NCI-H1417 treated with DMSO at 0.1 percent for 48 hours (cell line): ENCODE results near the gene ADCY9.
"Not testable (repeated sequence)": the region's sequence is repeated elsewhere in the genome, so short reads cannot be mapped to it uniquely, and the experiment has no call there.

Experiments
- DNase-seq: peaks from one replicate; lab custom pipeline; 2025; lab: John Stamatoyannopoulos, UW

ADCY9 gene

GRCh38 chr16:3950343-3951193 is 165.7 kb downstream of the ADCY9 start:
- DNase-seq: no peak

DNA sequence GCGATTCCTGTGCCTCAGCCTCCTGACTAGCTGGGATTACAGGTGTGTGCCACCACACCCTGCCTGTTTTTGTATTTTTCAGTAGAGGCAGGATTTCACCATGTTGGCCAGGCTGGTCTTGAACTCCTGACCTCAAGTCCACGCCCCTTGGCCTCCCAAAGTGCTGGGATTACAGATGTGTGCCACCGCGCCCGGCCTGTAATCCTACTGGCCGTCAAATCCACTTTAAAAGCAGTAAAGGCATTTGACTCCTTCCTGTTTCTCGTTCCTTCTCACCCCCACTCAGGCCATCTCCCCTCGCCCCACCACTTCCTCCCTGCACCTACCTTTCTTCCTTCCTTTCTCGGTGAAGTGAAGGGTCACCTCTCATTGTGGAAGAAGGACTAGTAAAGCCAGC is 166.3 kb downstream of the ADCY9 start:
- DNase-seq: no peak

DNA sequence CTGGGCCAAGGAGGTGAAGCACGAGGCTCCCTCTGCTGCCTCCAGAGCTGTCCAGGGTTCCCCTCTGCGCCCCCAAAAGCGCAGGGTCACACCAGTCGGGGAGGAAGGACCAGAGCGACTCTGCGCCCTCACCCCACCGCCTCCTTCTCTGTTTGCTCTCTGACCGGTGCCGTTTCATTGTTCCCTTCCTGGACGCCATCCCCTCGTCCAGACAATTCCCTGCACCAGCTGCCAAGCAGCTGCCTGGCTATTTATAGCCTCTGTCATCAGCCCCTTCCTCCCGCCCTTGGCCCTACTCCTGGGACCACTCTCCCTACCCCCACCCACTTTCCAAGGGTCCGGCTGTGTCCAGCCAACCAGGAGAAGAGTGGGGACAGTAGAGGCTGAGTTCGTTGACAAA is 167.0 kb downstream of the ADCY9 start:
- DNase-seq: no peak

DNA sequence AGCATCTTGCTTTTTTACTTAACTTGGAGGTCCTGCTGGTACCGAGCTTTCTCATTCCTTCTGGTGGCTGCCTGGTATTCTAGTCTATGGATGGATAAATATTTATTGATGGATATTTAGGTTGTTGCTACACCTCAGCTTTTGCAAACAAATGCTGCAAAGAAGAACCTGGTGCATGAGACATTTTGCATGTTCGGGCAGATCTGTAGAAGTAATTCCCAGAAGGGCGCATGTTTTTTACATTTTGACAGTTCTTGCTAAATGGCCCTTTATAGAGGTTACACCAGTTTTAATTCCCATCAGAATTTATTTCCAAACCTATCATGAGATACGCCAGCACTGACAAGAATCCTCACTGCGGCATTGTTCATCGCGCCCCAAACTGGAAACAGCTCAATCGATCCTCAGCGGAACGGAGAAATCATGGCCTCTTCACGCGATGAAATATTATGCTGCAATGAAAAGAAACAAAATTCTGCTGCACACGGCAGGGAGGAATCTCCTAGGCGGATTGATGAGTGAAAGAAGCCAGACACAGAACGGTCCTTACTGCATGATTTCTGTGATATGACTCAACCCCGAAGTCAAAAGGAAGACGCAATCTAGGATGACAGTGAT is 167.8 kb downstream of the ADCY9 start:
- DNase-seq: no peak

DNA sequence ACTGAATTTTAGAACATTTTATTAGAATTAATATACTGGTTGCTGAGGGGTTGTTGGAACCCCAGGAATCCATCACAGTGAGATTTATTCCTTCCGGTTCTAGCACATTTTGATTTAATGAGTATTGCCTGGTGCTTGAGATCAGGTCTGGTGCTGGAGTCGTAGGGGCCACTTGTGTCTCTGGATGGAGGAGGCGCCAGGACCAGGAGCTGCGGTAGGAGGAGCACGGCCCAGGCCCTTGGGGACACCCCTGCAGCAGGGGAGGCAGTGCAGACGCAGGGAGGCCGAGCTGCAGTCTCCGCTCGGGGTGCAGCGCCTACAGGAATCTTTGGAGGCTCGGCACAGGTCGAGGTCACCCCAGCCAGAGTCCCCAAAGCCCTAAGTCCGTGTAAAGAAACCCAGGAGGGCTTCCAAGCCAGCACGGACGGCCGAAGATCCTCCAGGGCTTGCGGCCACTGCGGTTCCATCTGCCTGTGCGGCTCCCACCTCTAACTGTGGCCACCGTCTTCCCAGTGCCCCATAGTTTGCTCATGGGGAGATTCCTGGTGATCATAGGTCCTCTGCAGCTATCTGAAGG is 169.6 kb downstream of the ADCY9 start:
- no peak for DNase-seq

GRCh38 chr16:3945751-3946603 is 170.3 kb downstream of the ADCY9 start:
- no peak for DNase-seq

GRCh38 chr16:3944457-3944856 is 171.8 kb downstream of the ADCY9 start:
- DNase-seq: not testable (repeated sequence)

DNA sequence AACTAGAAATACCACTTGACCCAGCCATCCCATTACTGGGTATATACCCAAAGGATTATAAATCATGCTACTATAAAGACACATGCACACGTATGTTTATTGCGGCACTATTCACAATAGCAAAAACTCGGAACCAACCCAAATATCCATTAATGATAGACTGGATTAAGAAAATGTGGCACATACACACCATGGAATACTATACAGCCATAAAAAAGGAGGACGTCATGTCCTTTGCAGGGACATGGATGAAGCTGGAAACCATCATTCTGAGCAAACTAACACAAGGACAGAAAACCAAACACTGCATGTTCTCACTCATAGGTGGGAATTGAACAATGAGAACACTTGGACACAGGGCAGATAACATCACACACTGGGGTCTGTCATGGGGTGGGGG is 174.1 kb downstream of the ADCY9 start:
- not testable (repeated sequence) for DNase-seq

DNA sequence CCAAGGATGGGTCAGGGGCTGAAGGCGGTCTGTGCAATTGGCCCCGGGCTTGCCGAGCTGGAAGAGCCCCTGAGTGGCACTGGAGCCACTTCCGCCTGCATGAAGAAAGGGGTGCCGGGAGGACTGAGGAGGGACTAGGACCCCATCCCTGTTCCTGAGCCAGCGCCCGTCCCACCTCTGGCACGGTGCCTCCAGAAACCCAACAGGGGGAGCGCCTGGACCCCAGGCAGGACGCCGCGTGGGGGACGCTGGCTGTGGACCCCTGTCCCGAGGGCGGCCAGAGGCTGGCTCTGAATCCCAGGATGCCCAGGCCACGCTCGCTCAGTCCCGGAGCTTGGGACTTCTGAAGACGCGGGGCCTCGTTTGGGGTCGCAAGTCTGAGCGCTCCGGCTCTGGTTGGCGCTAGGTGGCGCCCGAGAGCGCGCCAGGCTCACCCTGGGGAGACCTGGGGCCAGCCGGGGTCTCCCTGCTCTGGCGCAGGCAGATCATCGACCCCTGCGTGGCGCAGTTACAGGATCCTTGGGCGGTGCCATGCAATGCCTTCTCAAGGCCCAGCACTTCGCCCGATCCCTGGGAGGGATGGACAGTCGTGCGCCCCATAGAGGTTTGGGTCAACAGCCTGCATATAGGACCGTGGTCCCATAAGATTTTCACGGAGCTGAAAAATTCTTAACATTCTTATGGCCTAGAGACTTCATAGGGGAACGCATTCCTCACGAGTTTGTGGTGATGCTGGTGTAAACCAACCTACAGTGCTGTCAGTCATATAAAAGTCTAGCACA is 177.2 kb downstream of the ADCY9 start:
- DNase-seq: no peak

DNA sequence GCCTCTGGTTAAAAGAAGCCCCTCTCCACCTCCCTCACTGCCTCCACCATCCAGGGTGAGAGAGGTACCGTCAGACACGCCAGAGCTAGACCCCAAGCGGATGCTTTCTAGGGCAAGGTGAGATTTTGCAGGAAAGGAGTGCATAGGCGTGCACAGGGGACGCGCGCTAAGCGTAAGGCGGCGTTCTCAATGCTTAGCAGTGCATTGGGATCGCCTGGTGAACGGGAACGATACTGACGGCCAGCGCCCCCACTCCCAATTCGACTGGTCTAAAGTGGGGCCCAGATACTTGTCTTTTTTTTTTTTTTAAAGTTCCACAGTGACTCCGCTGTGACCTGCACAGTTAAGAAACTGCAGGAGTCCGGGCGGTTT is 177.8 kb downstream of the ADCY9 start:
- no peak for DNase-seq

DNA sequence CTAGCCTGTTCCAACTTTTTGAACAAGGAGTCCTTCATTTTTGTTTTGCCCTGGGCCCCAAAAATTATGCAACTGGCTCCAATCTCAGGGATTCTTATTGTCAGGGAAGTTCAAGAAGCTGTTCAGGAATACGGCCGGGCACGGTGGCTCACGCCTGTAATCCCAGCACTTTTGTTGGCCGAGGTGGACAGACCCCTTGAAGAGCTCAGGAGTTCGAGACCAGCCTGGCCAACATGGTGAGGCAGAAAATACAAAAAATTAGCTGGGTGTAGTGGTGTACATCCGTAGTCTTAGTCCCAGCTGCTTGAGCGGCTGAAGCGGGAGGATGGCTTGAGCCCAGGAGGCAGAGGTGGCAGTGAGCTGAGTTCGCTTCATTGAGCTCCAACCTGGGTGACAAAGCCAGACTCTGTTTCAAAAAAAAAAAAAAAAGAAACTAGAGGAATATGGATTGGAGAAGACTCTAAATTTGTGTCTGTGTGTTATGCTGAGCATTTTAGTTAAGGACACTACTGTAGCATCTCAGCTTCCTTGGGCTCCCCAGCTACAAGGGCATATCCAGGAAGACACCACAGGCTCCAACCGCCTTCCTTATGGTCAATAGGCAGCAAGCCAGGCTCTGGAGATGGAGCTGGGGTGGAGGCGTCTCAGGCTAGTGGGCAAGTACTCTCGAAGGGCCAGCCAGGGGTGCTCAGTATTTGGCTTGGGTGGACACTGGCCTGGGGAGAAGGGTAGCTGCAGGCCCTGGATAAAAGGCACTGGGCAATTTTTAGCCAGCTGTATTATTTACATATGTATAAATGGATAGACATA is 179.0 kb downstream of the ADCY9 start:
- no peak for DNase-seq

- DNase-seq: no peak
These were observed 180.3 kb downstream of the ADCY9 start for GRCh38 chr16:3935921-3936320.

DNA sequence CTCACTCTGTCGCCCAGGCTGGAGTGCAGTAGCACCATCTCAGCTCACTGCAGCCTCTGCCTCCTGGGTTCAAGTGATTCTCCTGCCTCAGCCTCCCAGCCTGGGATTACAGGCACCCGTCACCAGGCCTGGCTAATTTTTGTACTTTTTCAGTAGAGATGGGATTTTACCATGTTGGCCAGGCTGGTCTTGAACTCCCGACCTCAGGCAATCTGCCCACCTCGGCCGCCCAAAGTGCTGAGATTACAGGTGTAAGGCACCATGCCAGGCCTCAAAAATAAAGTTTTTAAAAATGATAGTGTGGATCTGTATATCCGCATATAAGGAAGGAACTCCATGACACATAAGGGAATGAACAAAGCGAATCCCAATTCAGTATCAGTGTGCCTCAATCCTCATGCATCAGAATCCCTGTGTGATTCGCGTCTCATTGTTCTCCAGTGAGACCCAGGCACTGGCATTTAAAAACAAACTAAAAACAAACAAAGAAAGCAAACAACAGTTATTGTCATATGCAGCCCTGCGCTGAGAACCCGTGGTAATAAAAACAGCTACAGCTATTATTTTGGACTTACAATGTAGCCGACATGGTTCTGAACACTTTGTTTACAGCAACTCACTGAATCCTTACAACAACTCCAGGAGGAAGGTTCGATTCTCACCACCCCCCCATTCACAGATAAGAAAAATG is 181.6 kb downstream of the ADCY9 start:
- DNase-seq: no peak

DNA sequence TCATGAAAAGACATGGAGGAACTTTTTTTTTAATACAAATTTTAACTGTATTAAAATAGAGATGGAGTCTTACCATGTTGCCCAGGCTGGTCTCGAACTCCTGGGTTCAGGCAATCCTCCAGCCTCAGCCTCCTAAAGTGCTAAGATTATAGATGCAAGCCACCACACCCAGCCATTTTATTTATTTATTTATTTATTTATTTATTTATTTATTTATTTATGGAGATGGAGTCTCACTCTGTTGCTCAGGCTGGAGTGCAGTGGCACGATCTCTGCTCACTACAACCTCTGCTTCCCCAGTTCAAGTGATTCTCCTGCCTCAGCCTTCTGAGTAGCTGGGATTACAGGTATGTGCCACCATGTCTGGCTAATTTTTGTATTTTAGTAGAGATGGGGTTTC is 189.1 kb downstream of the ADCY9 start:
- DNase-seq: not testable (repeated sequence)

DNA sequence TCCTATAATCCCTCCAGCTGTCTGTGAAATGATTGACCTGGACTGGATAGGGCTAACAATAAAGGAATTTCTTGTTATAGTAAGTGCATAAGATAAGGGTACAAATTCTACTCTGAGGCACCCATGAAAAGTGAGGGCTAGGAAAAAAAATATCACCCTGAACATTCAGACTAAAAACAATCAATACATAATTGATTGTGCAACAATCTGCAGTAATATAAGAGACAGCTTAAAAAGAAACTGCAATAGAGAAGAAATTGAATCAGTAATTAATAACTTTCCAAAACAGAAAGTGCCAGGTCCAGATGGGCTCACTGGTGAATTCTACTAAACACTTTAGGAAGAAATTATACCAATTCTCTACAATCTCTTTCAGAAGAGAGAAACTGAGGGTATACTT is 191.5 kb downstream of the ADCY9 start:
- DNase-seq: no peak

- no peak for DNase-seq
These were observed 194.0 kb downstream of the ADCY9 start for GRCh38 chr16:3922241-3922640.

DNA sequence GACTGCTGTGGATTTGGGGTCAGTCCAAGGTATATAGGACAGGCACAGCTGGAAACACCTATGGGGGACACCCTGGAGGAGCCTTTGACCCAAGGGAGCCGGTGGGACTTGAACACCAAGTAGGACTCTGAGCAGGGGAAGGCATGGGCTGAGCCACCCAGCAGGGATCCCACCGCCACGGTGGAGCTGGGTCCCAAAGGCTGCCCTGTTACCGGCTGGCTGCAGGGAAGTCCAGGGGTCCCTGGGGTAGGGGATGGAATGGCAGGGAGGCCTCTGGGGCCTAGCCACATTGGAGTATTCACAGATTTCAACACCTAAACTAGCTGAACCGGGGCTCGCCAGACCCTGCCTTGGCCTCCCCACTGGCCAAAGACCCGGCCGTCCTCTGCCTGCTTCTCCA is 196.0 kb downstream of the ADCY9 start:
- DNase-seq: no peak

- DNase-seq: no peak
These were observed 196.8 kb downstream of the ADCY9 start for GRCh38 chr16:3919413-3919812.

GRCh38 chr16:3915426-3916260 is 200.6 kb downstream of the ADCY9 start:
- no peak for DNase-seq
